HG02870 (cell line): Measurements from ENCODE around the gene DENND4A.
"Not testable (repeated sequence)": the region's sequence is repeated elsewhere in the genome, so short reads cannot be mapped to it uniquely, and the experiment has no call there.

Experiments
- ATAC-seq: cut with Tn5 transposase; IDR thresholded peaks from one replicate; pipeline ENCODE4 v1.9.1; 2021; ENCODE audit warnings: mild to moderate bottlenecking, moderate library complexity; ENCODE audit not compliant: unreplicated experiment

Gene DENND4A

DNA sequence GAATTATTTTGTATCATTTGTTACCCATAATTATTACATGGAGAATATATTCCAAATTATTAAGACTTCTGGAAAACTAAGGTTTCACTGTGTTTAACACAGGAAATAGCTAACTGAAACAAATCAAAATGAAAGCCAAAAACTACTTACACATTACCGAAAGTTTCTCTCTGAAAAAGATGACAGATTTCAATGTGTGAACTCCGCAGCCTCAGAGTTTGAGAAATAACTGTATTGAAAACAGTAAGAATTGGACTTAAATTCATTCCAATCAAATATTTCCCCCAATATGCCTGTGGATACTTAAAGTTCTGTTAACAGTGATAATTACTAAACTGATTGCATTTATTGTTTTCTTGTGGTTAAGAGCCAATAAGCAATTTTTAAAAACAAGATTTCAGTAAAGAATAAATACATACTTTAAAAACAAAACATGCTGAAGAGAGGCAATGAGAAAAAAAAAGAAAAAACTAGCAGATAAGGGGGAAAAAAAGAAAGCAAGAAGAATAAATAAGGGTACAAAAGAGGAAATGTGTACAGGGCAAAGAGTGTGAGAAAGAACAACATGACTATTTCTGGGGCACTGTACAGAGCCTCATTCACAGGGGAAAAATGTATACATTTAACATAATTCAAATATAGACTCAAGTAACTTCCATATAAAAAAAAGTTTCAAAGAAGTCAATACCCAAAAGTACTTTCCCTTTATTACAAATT is 30.7 kb downstream of the DENND4A start:
- no peak for ATAC-seq

DNA sequence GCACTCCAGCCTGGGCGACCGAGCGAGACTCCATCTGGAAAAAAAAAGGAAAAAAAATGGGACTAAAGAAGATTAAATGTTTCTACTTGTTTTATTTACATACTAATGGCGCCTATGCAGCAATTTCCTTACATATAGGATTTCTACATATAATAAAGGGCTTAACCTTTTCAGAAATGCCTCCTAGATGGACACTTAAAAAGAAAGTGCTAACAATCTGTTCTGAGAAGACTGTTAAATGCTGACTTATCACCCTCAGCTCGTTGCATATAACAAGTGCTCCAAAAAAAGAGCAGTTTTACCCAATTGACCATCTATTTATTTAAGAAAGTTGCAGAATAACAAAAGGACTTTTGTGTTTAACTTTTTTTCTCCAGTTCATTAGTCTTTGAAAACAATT is 32.7 kb downstream of the DENND4A start:
- ATAC-seq, result no peak

DNA sequence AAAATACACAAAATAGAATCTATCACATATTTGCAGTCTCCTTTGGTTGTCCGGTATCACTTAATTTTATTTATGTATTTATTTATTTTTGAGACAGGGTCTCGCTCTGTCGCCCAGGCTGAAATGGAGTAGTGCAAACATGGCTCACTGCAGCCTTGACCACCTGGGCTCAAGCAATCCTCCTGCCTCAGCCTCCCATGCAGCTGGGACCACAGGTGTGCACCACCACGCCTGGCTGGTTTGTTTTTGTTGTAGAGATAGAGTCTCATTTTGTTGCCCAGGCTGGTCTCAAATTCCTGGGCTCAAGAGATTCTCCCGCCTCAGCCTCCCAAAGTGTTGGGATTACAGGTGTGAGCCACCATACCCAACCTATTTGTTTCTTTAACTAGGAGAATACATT is 33.9 kb downstream of the DENND4A start:
- ATAC-seq, result no peak

DNA sequence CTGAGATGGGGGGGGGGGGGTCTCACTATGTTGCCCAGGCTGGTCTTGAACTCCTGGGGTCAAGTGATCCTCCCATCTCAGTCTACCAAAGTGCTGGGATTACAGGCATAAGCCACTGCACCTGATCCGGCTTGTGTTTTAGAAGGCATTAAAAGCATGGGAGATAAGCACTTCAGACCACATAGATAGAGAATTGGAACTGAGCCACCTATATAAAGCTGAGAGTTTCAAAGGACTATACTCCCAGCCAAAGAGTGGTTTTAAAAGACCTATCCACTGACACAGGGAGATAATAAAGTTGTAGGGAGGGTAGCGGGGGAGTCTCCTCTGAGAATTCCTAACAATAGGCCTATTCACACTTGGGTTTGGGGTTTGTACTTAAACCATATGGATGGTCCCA is 34.8 kb downstream of the DENND4A start:
- no peak for ATAC-seq

DNA sequence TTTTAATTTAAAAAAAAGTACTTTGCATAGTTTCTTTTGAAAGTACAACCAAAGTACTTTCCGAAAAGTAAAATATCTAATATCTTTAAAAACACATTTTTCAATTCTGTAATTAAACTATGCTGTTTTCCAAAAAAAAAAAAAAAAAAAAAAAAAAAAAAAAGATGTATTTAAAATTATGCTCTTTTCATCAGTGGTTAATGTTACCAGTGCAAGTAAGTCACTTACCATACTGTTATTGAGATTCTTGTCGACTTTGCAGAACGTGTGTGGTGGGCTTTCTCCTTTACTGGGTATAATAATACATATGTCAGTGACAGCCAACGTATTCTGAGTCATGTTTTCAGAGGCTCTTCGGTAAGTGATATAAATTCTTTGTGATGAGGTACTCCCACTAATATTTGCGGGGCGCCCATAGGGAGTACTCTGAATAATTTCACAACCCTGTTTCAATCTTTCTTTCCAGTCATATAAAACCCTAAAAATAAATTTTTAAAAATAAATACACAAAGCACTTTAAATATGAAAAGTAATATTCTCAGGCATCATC is 39.9 kb downstream of the DENND4A start:
- ATAC-seq, result no peak

DNA sequence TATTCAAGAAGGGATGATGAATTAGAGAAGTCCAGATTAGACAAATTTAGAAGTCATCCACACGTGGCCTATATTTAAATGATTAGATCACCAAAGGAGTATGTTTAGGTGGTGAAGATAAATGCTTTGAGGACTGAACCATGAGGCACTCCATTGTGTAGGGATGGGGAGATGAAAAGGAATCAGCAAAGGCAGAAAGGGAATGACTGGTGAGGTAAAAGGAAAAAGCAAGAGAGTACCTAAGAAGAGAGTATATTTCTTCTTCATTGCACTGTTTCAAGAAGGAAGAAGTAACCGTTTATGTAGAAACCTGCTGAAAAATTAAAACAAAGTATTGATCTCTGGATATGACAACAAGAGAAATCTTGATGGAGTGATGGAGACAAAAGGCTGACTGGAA is 40.7 kb downstream of the DENND4A start:
- no peak for ATAC-seq

DNA sequence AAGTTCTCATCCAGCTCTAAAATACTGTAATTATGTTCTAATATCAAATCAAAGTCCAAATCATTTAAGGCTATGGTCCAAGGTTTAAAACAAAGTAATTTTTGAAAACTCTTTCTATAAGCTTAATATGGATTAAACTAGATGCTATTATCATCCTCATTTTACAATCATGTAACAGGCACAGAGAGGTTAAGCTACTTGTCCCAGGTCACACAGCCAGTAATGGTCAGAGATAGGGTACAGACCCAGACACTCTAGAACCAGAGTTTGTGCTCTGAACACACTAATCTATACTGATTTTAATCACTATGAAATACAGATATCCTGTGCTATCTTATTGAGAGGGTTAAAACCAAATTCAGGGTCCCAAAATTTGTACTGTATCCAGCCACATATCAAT is 44.8 kb downstream of the DENND4A start:
- no peak for ATAC-seq

DNA sequence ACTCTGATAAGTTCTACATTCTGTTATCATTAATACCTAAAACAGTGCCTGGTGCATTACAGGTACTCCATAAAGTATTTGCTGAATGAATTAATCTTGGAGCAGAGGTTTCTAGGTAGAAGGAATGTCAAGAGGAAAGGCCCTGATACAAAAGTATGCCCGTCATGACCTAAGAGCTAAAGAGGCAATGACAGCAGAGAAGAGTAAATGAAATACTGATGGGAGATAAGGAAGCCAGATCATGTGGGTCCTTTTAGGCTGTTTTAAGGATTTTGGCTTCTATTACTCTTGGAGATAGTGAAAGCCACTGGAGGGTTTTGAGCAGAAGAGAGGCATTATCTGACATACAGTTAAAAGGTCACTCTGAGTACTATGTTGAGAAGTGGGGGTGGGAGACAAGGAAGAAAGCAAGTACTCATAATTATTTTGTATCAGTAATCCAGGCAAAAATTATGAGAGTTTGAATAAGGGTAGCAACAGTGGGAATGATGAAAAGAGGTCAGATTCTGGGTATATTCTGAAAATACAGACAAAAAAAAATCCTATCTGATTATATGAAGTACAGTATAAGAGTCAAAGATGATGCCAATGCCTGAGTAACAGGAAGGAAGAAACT is 48.3 kb downstream of the DENND4A start:
- no peak for ATAC-seq

DNA sequence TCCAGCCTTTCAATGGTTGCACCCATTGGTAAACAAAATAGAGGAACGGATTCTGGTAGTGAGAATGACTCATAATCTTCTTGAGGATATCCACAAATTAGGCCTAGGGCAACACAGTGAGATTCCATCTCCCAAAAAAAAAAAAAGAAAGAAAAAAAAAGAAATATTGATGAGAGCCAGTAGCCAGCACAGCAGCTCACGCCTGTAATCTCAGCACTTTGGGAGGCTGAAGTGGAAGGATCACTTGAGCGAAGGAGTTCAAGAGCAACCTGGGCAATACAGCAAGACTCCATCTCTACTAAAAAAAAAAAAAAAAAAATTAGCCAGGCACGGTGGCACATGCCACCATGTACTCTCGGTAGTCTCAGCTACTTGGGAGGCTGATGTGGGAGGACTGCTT is 51.9 kb downstream of the DENND4A start:
- ATAC-seq, result no peak

DNA sequence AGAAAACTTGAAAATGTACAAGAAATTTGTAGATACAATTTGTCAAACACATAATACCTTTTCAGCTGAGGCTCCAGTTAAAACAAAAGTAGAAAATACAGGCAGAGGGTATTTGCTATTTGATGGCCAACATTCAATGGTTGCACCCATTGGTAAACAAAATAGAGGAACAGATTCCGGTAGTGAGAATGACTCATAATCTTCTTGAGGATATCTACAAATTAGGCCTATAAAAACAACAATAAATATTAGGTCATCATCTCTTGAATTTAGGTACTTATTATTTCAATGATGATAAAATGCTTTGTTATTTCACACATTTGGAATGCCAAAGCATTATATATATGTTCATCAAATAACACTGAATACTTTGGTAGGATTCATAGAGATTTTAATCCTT is 53.4 kb downstream of the DENND4A start:
- ATAC-seq, result no peak

DNA sequence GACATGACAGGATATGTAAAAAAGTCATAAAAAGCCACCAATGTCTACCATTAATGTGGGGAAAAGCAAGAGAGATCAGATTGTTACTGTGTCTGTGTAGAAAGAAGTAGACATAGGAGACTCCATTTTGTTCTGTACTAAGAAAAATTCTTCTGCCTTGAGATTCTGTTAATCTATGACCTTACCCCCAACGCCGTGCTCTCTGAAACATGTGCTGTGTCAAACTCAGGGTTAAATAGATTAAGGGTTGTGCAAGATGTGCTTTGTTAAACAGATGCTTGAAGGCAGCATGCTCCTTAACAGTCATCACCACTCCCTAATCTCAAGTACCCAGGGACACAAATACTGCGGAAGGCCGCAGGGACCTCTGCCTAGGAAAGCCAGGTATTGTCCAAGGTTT is 58.5 kb downstream of the DENND4A start:
- ATAC-seq, result not testable (repeated sequence)

DNA sequence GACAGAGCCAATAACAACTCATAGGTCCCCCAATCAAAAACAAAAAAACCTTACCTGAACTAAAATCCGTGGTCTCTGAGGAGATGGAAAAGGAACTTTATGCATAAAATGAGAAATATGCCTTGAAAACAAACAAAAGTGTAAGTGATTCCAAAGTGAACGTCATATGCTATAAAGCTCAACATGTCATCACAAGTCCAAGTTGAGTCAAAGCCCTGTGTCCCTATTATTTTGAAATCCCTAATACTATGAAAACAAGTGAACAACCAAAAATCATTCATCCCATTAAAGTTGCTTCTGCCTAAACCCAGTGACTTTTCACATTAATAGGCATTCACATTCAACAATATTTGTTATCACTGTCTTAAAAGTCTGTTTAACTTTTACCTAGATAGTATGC is 59.4 kb downstream of the DENND4A start:
- ATAC-seq, result no peak

DNA sequence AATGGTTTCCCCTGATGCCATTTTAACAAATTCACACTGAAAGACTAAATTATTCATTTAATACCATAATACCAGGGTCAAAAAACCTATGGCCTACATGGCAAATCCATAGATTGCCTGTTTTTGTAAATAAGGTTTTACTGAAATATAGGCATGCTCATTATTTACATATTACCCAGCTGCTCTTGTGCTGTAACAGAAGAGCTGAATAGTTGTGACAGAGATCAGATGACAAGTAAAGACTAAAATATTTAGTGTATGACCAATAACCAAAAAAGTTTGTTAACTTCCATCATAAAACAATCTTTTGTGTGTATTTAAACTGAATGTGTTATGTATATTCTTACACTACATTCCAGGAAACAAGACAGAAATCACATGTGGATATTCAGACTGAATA is 60.2 kb downstream of the DENND4A start:
- ATAC-seq, result no peak

DNA sequence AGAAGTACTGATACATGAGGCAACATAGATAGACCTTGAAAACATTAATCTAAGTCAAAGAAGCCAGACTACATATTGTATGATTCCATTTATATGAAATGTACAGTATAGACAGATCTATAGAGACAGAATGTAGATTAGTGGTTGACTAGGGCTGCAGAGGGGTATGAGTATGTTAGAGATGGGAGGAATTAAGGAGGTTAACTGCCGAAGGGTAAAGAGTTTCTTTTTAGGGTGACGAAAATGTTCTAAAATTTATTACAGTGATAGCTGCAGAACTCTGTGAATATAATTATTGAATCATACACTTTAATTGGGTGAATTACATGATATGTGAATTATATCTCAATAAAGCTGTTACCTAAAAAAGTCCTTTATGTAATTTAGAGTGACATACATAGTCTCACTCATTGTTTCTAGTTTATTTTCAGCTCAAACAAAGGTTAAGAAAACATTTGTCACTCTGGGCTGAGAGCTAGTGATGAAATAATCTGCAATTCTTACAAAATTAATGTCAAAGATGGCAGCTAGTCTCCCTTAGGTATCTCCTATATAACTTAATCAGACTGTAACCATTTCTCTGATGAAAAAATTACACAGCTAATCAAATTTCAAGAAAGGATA is 61.4 kb downstream of the DENND4A start:
- ATAC-seq, result no peak

DNA sequence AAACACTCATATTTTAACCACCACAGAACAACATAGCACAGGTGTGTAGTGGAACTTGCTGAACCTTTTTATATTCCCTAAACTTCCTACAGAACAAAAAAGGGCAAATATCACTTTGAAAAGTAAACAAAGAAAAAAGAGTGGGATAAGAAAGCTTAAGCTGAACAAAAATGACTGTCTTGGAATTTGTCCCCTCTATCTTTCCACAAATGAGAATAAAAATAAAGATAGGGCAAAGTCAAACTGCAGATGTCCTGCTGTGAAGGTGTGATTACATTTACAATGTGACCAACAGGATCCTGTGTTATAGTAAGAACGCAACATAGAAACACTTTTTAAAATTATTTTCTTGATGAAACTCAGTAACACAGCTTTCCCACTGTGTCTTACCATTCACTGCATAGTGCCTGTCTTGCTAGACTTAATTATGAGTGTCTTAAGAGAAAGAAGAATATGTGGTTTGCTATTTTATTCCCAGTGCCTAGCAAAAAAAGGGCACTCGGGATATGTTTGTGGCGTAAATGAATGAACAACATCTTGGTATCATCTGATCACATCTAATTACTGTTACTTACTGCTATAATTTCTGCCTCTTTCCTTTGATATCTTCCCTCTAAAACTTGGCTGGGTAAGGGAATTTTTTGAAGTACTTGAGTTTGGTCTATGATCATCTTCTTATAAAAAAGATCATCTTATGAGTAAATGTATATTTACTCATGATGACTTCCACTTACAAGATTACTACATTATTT is 67.5 kb downstream of the DENND4A start:
- ATAC-seq, result no peak

DNA sequence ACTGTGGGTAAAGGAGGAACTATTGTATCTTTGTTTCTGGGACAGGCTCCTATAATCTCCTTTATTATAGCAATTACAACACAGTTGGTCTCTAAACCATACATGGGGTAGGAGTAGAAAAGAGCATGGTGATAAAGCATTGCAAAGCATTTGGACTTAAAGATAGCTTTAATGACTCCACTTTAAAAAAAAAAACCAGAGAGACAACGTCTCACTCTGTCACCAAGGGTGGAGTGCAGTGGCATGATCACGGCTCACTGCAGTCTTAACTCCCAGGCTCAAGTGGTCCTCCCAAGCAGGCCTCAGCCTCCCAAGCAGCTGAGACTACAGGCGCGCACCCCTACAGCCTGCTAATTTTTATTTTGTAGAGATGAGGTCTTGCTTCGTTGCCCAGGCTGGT is 68.2 kb downstream of the DENND4A start:
- no peak for ATAC-seq

DNA sequence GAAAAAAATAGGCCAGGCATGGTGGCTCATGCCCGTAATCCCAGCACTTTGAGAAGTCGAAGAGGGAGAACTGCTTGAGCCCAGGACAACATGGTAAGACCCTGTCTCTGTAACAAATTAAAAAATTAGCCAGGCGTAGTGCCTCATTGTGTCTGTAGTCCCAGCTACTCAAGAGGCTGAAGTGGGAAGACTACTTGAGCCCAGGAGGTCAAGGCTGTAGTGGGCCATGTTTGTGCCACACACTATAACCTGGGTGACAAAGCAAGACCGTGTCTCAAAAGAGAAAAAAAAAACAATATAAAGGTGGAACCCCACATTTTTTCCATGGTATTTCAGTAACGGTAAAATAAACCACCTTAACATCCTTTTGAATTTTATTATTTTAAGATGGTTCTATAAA is 69.9 kb downstream of the DENND4A start:
- no peak for ATAC-seq

DNA sequence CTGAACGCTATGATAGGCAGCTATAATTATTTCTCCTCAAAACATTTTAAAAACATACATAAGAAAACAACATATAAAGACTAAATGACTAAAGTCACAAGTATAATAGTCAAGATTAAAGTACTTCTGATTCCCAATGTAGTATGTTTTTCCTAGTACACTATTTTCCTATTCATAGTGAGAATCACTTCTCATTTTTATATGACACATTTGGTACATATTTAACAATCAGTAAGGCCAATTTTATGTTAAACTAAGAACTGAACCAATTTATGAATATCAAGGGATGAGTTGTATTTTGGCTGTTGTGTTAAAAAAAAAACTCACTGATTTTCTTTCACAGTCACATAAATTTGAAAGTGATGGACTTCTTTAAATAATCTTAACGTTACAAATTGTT is 79.7 kb downstream of the DENND4A start:
- no peak for ATAC-seq

DNA sequence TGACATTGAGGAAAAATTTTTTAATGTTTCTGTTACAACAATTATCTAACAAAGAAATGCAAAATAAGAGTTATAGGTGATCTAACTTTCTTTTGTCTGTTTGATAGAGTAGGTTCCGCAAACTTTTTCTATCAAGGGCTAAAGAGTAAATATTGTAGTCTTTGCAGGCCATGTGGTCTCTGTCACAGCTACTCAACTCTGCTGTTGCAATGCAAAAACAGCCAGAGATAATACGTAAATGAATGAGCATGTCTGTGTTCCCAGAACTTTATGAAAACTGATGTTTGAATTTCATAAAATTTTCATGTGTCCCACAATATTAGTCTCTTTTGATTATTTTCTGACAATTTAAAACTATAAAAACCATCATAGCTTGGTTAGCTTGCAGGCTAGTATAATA is 97.0 kb downstream of the DENND4A start:
- ATAC-seq, result no peak

DNA sequence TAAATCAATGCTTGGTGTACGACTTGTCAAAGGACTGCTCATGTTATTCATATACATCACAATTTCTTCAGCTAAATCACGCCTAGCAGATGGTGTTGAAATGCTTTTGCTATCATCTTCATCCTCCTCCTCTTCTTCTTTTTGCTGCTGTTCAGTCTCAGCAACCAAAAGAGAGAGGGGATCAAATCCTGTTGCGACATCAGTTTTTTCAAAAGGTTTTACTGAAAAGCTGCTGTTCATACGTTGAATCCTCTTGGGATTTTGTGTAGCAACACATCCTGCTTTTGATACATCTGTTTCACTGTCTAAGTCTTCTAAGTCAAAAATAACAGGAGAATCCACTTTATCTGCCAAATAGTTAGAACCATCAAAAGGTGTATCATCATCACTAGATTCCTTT is 101.3 kb downstream of the DENND4A start:
- ATAC-seq, result no peak

DNA sequence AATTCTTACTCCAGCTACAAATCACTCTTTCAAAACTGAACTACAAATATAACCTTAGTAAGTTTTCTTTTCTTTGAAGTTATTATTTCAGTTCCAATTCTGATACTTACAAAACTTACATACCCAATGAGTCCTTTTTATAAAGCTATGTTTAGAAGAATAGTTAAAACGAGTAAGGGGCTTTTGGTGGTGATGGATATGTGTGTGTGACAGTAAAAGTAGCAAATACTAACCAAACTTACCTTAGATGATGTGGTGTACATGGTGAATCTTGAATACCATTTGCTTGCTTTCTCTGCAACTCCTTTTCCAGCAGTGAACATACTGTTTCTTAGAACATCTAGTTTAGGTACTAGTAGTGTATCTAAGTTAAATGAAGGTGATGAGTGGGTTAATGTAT is 101.9 kb downstream of the DENND4A start:
- no peak for ATAC-seq

DNA sequence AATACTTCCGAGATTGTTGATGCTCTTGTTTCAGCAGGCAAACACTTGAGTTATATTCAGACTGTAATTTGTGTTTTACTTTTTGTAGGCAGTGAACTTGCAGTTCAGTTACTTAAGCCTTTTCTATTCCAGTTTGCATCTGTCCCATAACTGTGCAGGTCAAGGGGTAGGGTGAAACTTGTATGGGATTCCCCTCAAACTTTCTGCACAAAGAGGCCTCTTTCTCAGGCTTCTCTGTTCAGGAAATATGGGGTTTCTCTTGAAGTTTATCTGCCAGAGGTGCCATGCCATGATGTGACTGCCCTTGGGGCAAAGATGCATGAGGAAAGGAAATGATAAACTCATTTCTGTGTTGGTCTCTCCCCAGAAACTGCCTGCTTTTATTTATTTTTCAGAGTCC is 103.6 kb downstream of the DENND4A start:
- no peak for ATAC-seq
